GM21526 (cell line): ENCODE results near the gene CLCN2.

Source experiments
- ATAC-seq: cut with Tn5 transposase; IDR thresholded peaks from one replicate; pipeline ENCODE4 v1.9.1; 2021; ENCODE audit warnings: moderate library complexity; ENCODE audit not compliant: unreplicated experiment, low FRiP score

The CLCN2 gene

GRCh38 chr3:184333190-184333589 lies 28.2 kb downstream of the CLCN2 start:
- ATAC-seq, result no peak

GRCh38 chr3:184332370-184333090 lies 28.9 kb downstream of the CLCN2 start:
- ATAC-seq, result no peak

GRCh38 chr3:184328516-184328915 lies 32.9 kb downstream of the CLCN2 start:
- no peak for ATAC-seq

- ATAC-seq, result no peak
These were observed 34.2 kb downstream of the CLCN2 start for GRCh38 chr3:184327171-184327570.

- ATAC-seq, result no peak
These were observed 35.6 kb downstream of the CLCN2 start for GRCh38 chr3:184325715-184326369.

- no peak for ATAC-seq
These were observed 36.1 kb downstream of the CLCN2 start for GRCh38 chr3:184325269-184325668.

- no peak for ATAC-seq
These were observed 37.7 kb downstream of the CLCN2 start for GRCh38 chr3:184323696-184324095.

GRCh38 chr3:184322731-184323487 lies 38.5 kb downstream of the CLCN2 start:
- no peak for ATAC-seq

- no peak for ATAC-seq
These were observed 39.7 kb downstream of the CLCN2 start for GRCh38 chr3:184321666-184322065.

GRCh38 chr3:184320104-184320445 lies 41.3 kb downstream of the CLCN2 start:
- ATAC-seq, result no peak

GRCh38 chr3:184317201-184317600 lies 44.2 kb downstream of the CLCN2 start:
- ATAC-seq, result no peak

- no peak for ATAC-seq
These were observed 44.6 kb downstream of the CLCN2 start for GRCh38 chr3:184316792-184317191.

- ATAC-seq, result no peak
These were observed 45.3 kb downstream of the CLCN2 start for GRCh38 chr3:184315871-184316661.

- ATAC-seq, result peak; percentile 4
These were observed 45.9 kb downstream of the CLCN2 start for GRCh38 chr3:184315543-184315867.

- peak; percentile 29 for ATAC-seq
These were observed 46.5 kb downstream of the CLCN2 start for GRCh38 chr3:184314700-184315542.

GRCh38 chr3:184314363-184314699 lies 47.1 kb downstream of the CLCN2 start, which contains the start of gene EIF4G1:
EIF4G1 (plus strand) TSS chr3:184314606; CDS start chr3:184315797, 1,191 bp downstream.
- ATAC-seq, result peak; percentile 77

- ATAC-seq, result no peak
These were observed 49.8 kb downstream of the CLCN2 start for GRCh38 chr3:184311633-184312032.

- no peak for ATAC-seq
These were observed 52.7 kb downstream of the CLCN2 start for GRCh38 chr3:184308744-184309143.

- ATAC-seq, result no peak
These were observed 53.5 kb downstream of the CLCN2 start for GRCh38 chr3:184307915-184308314.

- no peak for ATAC-seq
These were observed 54.9 kb downstream of the CLCN2 start for GRCh38 chr3:184306341-184306972.
